HCT116 (cell line): ENCODE data around the gene RNF32.

Experiments
- CTCF ChIP-seq, 3 experiments: fragments of 200-600 bp in 1 of 3; sonication (generic) in 1 of 3; IDR thresholded peaks in 2 of 3; conservative IDR thresholded peaks in 1 of 3; 2 replicates each; pipeline ENCODE4 v1.5.1; 2012 to 2017; ENCODE audit warnings: low read depth in 2 of 3, low read length in 2 of 3, antibody characterized with exemption in 1 of 3, borderline replicate concordance in 1 of 3, control low read depth in 1 of 3, mild to moderate bottlenecking in 1 of 3, mixed read lengths in 1 of 3, mixed run types in 1 of 3, moderate library complexity in 1 of 3; ENCODE audit not compliant: insufficient read depth in 1 of 3
- EZH2 ChIP-seq: fragments of 200-600 bp; sonication (generic); IDR thresholded peaks from 2 replicates; pipeline ENCODE4 v1.6.1; 2017; ENCODE audit warnings: antibody characterized with exemption, mixed run types
- EZH2phosphoT487 ChIP-seq: fragments of 200-600 bp; IDR thresholded peaks from 2 replicates; pipeline ENCODE4 v1.6.1; 2018; ENCODE audit warnings: antibody characterized with exemption, borderline replicate concordance
- POLR2A ChIP-seq: IDR thresholded peaks from 2 replicates; pipeline ENCODE4 v1.7.0; 2011; ENCODE audit warnings: borderline replicate concordance; ENCODE audit not compliant: insufficient read depth, insufficient read length; ENCODE audit errors: extremely low read depth
- POLR2AphosphoS5 ChIP-seq: IDR thresholded peaks from 2 replicates; pipeline ENCODE4 v1.6.1; 2011; ENCODE audit warnings: mild to moderate bottlenecking, low read depth, low read length, moderate library complexity
- RAD21 ChIP-seq: IDR thresholded peaks from 2 replicates; pipeline ENCODE4 v1.6.1; 2012; ENCODE audit warnings: low read depth, mild to moderate bottlenecking
- TF ChIP-seq, protein P1 (sequence below): IDR thresholded peaks from 2 replicates; pipeline ENCODE4 v1.6.1; 2012
- TF ChIP-seq, protein P2 (sequence below): IDR thresholded peaks from 2 replicates; pipeline ENCODE4 v1.6.1; 2012; ENCODE audit warnings: low read depth

GRCh38 chr7:156617215-156617614 is 23.4 kb upstream of the RNF32 start:
- TF ChIP-seq, protein P1, sequence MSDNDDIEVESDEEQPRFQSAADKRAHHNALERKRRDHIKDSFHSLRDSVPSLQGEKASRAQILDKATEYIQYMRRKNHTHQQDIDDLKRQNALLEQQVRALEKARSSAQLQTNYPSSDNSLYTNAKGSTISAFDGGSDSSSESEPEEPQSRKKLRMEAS, result no peak
- TF ChIP-seq CTCF (IDR thresholded peaks at IDR 0.05 in 2 of 3, conservative IDR thresholded peaks at IDR 0.05 in 1 of 3; ENCODE audit: borderline replicate concordance in 1 of 3, insufficient read depth in 1 of 3, low read depth in 2 of 3, low read length in 2 of 3), result no peak
- TF ChIP-seq POLR2AphosphoS5, result no peak
- no peak for TF ChIP-seq EZH2
- TF ChIP-seq POLR2A, result no peak
- TF ChIP-seq RAD21, result no peak
- TF ChIP-seq EZH2phosphoT487, result no peak
- TF ChIP-seq, protein P2, sequence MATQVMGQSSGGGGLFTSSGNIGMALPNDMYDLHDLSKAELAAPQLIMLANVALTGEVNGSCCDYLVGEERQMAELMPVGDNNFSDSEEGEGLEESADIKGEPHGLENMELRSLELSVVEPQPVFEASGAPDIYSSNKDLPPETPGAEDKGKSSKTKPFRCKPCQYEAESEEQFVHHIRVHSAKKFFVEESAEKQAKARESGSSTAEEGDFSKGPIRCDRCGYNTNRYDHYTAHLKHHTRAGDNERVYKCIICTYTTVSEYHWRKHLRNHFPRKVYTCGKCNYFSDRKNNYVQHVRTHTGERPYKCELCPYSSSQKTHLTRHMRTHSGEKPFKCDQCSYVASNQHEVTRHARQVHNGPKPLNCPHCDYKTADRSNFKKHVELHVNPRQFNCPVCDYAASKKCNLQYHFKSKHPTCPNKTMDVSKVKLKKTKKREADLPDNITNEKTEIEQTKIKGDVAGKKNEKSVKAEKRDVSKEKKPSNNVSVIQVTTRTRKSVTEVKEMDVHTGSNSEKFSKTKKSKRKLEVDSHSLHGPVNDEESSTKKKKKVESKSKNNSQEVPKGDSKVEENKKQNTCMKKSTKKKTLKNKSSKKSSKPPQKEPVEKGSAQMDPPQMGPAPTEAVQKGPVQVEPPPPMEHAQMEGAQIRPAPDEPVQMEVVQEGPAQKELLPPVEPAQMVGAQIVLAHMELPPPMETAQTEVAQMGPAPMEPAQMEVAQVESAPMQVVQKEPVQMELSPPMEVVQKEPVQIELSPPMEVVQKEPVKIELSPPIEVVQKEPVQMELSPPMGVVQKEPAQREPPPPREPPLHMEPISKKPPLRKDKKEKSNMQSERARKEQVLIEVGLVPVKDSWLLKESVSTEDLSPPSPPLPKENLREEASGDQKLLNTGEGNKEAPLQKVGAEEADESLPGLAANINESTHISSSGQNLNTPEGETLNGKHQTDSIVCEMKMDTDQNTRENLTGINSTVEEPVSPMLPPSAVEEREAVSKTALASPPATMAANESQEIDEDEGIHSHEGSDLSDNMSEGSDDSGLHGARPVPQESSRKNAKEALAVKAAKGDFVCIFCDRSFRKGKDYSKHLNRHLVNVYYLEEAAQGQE, result no peak
